ENCODE data around the gene ZNF692. TPM values are rescaled to one million over a fixed set of nuclear protein-coding genes. Genes with fewer than 3 reads are reported as not detected.

Gene ZNF692
- total RNA-seq, 1 donor from 2014 or later = 60.2 TPM

DNA sequence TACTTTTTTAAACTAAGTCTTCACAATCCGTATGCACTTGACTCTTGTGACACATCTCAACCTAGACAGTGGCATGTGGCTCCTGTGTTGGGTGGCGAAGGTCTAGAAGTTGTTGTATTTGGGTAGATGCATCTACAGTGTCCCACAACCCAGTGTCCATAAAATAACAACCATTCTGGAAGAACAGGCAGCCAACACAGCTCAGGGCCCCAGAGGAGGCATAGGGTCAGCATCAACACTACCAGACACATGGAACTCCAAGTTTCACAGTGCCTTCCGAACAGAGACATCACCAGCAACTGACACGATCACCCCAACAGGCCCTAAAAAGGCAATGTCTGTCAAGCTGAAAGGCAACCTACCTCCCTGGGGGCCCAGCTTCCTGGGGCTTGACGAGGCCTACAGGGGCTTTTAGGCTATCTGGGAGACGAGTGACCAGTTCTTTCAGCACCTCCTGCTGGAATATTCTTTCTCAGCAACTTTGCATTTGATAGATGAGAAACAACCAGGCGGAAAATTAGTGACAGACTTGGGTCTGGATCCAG lies 38.8 kb downstream of the ZNF692 start:
- Mint-ChIP-seq H3K27me3 (ENCODE audit: unreplicated experiment) (peaks cover 2% of the 10 kb centered on the region), H3K4me3 (ENCODE audit: unreplicated experiment) (no peak overlapping the region), H3K27ac (ENCODE audit: unreplicated experiment) (no peak overlapping the region), H3K4me1 (ENCODE audit: low read depth, unreplicated experiment) (peaks cover 28% of the 10 kb centered on the region), H3K9me3 (ENCODE audit: unreplicated experiment) (no peaks in the 10 kb centered on the region), H3K36me3 (ENCODE audit: unreplicated experiment) (peaks cover 10% of the 10 kb centered on the region)
- TF ChIP-seq, protein P1, sequence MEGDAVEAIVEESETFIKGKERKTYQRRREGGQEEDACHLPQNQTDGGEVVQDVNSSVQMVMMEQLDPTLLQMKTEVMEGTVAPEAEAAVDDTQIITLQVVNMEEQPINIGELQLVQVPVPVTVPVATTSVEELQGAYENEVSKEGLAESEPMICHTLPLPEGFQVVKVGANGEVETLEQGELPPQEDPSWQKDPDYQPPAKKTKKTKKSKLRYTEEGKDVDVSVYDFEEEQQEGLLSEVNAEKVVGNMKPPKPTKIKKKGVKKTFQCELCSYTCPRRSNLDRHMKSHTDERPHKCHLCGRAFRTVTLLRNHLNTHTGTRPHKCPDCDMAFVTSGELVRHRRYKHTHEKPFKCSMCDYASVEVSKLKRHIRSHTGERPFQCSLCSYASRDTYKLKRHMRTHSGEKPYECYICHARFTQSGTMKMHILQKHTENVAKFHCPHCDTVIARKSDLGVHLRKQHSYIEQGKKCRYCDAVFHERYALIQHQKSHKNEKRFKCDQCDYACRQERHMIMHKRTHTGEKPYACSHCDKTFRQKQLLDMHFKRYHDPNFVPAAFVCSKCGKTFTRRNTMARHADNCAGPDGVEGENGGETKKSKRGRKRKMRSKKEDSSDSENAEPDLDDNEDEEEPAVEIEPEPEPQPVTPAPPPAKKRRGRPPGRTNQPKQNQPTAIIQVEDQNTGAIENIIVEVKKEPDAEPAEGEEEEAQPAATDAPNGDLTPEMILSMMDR (IDR thresholded peaks at IDR 0.05; ENCODE audit: partially characterized antibody, unreplicated experiment) = no peak
- no peak for DNase-seq

DNA sequence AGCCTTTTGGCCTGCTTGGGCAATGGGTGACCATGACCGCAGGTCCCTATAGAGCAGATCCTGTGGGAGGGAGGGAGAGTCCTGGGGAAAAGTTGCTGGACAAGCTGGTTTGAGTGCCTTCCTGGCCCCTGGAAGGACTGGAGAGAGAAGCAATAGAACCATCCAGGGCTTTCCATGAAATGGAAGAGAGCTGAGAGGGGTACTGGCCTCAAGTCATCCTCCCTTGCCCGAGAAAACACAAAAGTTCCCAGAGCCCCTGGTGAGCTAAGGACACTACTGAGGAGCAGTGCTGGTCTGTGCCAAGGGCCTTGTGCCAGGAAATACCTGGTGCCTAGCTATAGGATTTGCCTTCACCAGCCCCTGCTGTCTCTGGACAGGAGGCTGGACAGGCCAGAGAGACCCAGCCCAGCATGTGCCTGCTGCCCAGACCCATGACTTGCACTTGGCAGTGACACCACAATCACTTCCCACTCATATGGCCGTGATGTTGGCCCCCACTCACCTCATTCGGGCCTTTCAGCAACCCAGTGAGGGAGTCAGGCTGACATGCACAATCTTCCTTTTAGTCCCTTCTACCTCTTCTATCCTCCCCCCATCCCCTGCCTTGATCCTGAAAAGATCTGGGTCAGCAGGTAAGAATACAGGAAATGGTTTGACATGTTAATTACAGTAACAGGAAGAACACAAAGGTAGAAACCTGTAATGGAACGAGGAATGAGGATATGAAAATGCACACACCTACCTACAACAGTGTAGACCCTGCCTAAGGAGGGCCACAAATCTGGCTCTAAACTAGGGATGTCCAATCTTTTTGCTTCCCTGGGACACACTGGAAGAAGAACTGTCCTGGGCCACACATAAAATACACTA lies 40.1 kb downstream of the ZNF692 start:
- H3K27ac Mint-ChIP-seq (ENCODE audit: unreplicated experiment) = no peak overlapping the region

DNA sequence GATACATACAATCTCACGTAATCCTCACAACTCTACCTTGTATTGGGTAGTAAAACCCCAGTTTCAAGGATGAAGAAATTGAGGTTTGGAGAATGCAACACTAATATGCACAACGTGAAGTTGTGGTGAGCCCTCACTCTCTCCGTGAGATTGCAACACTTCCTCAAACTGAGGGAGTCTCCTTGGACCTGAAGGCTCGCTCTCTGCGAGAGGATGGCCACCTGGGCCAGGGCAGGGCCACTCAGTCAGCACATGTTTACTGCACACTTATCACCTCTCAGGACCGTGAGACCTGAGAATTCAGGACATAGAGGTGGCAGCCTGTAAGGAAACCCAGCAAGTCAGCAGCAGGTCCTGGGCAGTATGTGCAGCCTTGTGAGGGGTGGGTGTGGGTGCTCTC lies 41.8 kb downstream of the ZNF692 start:
- no peak for DNase-seq
- peaks cover 3% of the 10 kb centered on the region for H3K9me3 Mint-ChIP-seq (ENCODE audit: unreplicated experiment)
- no peak overlapping the region for H3K4me3 Mint-ChIP-seq (ENCODE audit: unreplicated experiment)
- TF ChIP-seq, protein P1 (IDR thresholded peaks at IDR 0.05; ENCODE audit: partially characterized antibody, unreplicated experiment) = no peak
- peaks cover 2% of the 10 kb centered on the region for H3K27me3 Mint-ChIP-seq (ENCODE audit: unreplicated experiment)
- H3K27ac Mint-ChIP-seq (ENCODE audit: unreplicated experiment) = peak overlapping the region; percentile 48
- peaks cover 6% of the 10 kb centered on the region for H3K36me3 Mint-ChIP-seq (ENCODE audit: unreplicated experiment)
- H3K4me1 Mint-ChIP-seq (ENCODE audit: low read depth, unreplicated experiment) = peaks cover 9% of the 10 kb centered on the region

More for the DNA sequence above, 40.1 kb downstream of the ZNF692 start:
- no peak for DNase-seq
- H3K4me3 Mint-ChIP-seq (ENCODE audit: unreplicated experiment) = no peak overlapping the region
- H3K27me3 Mint-ChIP-seq (ENCODE audit: unreplicated experiment) = no peaks in the 10 kb centered on the region
- H3K36me3 Mint-ChIP-seq (ENCODE audit: unreplicated experiment) = peaks cover 6% of the 10 kb centered on the region
- TF ChIP-seq, protein P1 (IDR thresholded peaks at IDR 0.05; ENCODE audit: partially characterized antibody, unreplicated experiment) = no peak
- H3K4me1 Mint-ChIP-seq (ENCODE audit: low read depth, unreplicated experiment) = peaks cover 17% of the 10 kb centered on the region
- H3K9me3 Mint-ChIP-seq (ENCODE audit: unreplicated experiment) = no peaks in the 10 kb centered on the region

DNA sequence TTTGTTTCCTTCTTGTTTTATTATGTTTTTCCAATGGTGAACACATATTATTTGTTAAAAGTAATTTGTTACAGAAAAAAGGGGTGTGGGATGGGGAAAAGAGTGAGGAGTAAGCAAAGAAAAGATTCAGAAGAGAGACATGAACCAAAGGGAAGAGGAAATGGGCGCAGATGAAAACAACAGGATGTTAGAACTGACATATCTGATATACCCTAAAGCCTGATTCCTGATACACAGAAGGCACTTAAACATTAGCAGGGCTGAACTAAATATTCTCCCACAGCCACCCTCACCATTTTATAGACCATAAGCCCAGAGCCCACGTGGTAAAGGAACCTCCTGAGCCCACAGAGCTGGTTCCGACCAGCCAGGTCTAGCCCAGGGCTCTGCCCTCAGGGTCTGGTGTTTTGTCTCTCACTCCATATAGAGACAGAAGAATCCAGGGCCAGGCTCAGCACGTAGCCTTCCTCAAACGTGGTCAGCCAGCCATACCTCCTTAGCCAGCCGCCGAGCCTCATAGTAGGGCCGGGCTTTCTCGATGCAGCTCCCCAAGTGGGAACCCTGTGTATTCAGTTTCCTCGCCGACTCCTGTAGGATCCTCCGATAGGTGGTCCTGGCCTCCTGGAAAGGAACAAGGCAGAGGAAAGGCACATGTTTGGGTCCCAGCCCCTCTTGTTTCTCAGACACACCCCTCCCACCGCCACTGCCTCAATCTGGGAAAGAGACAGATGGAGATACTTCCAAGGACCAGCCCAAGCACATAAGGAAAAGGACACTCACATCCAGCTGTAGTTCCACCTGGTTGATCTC lies 42.6 kb downstream of the ZNF692 start:
- TF ChIP-seq, protein P1 (IDR thresholded peaks at IDR 0.05; ENCODE audit: partially characterized antibody, unreplicated experiment) = no peak
- Mint-ChIP-seq H3K4me1 (ENCODE audit: low read depth, unreplicated experiment) (peaks cover 6% of the 10 kb centered on the region), H3K4me3 (ENCODE audit: unreplicated experiment) (no peak overlapping the region), H3K36me3 (ENCODE audit: unreplicated experiment) (peaks cover 6% of the 10 kb centered on the region), H3K27me3 (ENCODE audit: unreplicated experiment) (peaks cover 5% of the 10 kb centered on the region), H3K9me3 (ENCODE audit: unreplicated experiment) (peaks cover 3% of the 10 kb centered on the region), H3K27ac (ENCODE audit: unreplicated experiment) (no peak overlapping the region)
- no peak for DNase-seq

All from glutamatergic neuron (in vitro differentiated cells).